GM18867 (cell line): ENCODE data around the gene GNAS.

Experiments used
- ATAC-seq: cut with Tn5 transposase; IDR thresholded peaks from one replicate; pipeline ENCODE4 v1.9.1; 2021; ENCODE audit warnings: mild to moderate bottlenecking, moderate library complexity; ENCODE audit not compliant: unreplicated experiment

GNAS gene

GRCh38 chr20:58851969-58852458 is 502 bp upstream of the GNAS start:
- no peak for ATAC-seq

DNA sequence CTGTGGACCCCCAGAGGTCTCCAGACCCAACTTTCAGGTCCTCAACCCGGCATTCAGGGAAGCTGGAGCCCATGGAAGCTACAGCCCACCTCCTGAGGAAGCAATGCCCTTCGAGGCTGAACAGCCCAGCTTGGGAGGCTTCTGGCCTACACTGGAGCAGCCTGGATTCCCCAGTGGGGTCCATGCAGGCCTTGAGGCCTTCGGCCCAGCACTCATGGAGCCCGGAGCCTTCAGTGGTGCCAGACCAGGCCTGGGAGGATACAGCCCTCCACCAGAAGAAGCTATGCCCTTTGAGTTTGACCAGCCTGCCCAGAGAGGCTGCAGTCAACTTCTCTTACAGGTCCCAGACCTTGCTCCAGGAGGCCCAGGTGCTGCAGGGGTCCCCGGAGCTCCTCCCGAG is 950 bp downstream of the GNAS start:
- no peak for ATAC-seq

- ATAC-seq: no peak
Observed at GRCh38 chr20:58853976-58854637, 1.6 kb downstream of the GNAS start.

DNA sequence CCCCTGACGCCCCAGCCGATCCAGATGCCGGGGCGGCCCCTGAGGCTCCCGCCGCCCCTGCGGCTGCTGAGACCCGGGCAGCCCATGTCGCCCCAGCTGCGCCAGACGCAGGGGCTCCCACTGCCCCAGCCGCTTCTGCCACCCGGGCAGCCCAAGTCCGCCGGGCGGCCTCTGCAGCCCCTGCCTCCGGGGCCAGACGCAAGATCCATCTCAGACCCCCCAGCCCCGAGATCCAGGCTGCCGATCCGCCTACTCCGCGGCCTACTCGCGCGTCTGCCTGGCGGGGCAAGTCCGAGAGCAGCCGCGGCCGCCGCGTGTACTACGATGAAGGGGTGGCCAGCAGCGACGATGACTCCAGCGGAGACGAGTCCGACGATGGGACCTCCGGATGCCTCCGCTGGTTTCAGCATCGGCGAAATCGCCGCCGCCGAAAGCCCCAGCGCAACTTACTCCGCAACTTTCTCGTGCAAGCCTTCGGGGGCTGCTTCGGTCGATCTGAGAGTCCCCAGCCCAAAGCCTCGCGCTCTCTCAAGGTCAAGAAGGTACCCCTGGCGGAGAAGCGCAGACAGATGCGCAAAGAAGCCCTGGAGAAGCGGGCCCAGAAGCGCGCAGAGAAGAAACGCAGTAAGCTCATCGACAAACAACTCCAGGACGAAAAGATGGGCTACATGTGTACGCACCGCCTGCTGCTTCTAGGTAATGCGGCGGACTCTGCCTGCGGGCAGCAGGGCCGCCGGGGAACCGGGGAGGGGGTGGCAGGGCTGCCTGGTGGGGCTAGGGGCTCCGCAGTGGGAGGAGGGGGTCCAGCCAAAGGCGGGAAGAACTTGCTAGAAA is 2.3 kb downstream of the GNAS start:
- no peak for ATAC-seq

GRCh38 chr20:58855506-58856389 is 3.2 kb downstream of the GNAS start:
- ATAC-seq: no peak

- no peak for ATAC-seq
Observed at GRCh38 chr20:58863044-58863790, 10.7 kb downstream of the GNAS start.

DNA sequence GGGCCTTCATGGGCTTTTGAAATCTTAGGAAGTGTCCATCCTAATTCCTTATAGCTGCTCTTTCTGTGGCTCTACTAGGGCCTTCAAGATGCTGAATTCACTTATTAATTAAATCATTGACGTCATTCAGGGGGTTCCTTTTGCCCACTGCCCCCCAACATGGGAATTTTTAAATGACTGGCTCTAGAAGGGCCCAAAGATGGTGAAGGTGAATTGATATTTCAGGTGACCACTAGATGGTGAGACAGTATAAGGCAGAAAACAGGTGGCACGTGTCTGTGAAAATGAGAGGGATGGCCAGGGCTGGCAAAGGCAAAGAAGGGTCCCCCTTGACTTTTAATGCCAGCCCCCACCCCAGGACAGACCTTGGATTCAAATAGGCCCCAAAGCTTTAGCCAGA is 11.8 kb downstream of the GNAS start:
- no peak for ATAC-seq

DNA sequence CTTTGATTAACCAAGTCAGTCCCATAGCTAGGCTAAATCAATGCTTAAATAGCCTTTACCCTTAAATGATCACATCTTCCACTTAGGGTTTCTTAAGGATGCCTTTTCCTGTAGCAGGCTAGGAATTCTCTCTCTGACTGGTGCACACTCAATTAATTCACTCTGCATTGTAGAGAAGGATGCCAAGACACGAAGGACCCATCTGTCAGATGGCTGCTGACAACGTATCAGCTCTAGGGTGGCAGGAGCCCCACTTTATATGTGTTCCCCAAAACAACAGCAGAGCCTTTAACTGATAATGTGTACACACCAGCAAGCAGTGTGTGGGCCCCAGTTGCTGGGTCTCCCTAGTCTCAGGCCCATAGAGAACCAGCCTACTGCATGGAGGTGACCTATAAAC is 13.3 kb downstream of the GNAS start:
- ATAC-seq: no peak

DNA sequence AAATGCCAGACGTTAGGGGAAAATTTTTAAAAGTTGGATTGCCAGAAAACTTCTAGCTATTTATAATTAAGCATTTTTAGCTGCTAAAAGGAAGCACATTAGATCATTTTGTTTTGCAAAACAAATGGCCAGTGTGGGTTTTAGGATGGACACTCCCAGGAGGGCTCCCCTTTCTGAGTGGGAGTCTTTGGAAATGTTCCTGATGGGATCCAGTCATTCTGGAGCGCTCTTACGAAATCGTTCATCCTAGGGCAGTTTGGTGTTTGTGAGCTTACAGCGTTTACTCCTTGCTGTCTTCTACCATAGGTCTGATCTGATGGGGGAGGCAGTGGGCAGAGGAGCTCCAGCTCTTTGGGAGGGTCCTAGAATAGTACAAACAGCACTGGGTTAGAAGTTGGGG is 14.7 kb downstream of the GNAS start:
- ATAC-seq: no peak

DNA sequence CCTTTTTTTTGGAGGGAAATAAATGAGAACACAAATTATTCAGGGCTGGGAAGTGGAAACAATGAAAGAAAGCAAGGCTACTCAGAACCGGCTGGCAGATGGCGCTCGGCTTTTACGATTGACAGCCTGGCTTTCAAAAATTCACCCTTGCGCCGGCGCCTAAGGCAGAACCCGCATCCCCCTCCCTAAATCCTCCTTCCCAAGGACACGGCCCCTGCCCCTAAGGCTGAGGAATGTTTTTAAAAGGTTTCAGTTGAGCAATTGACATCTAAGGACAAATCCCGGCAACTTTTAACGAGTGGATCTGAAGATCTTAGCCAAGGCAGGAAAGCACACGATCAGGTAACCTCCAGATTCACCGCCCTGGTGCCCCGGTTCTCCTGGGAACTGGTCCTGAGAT is 16.3 kb downstream of the GNAS start:
- no peak for ATAC-seq

DNA sequence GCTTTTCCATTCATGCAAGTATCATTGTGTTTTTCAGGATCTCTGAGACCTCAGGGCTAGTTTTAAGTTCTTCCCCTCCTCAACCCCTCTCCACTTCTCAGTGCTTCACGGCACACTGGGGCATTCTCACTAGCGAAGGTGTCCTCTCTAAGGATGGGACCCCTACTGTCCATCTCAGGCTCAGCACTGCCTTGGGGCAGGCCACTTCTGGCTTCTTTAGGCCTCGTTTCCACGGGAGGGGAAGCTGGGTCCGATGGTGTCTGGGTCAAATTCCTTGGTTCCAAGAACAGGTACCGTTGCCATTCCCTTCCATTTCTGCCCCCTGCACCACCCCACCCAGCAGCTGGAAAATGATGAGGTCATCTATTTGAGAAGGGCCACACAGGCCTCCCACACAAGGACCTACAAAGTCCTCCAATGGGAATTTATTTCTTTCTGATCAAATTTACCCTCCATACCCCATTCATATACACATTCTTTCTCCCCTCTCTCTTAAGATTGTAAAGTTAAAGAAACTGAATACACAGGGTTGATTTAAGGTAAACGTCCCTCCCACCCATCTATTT is 17.2 kb downstream of the GNAS start:
- ATAC-seq: no peak

DNA sequence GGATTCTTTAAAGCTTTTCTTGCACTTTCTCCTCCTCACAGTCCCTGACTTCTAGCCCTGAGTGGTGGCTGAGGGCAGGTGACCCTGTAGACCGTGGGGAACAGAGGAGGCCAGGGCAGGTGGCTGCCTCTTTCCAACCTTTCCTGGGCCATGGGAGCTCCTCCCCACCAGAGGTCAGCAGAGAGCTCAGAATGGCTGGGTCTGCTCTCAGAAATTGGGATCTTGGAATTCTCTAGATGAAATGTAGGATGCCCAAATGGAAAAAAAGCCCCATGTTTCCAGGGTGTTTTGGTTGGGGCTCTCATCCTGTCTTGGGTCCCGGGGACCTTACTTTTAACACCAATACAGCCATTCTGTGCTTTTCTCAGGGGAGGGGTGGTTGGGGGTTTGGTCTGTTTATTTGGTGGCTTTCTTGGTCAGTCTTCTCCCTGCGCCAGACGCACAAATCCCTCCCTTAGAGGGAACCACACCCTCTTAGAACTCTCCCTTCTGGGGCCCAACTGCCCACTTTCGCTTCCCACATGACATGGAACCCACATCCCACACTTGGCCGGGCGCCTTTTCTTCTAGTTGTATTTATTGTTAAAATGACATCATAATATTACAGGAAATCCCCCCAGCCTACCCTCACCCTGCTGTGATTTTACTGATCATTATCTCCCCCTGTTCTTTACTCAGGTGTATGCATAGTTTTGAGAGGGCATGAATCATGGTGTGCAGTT is 17.9 kb downstream of the GNAS start:
- ATAC-seq: no peak

- ATAC-seq: no peak
Observed at GRCh38 chr20:58871533-58872102, 19.1 kb downstream of the GNAS start.

- no peak for ATAC-seq
Observed at GRCh38 chr20:58874469-58874868, 22.0 kb downstream of the GNAS start.

DNA sequence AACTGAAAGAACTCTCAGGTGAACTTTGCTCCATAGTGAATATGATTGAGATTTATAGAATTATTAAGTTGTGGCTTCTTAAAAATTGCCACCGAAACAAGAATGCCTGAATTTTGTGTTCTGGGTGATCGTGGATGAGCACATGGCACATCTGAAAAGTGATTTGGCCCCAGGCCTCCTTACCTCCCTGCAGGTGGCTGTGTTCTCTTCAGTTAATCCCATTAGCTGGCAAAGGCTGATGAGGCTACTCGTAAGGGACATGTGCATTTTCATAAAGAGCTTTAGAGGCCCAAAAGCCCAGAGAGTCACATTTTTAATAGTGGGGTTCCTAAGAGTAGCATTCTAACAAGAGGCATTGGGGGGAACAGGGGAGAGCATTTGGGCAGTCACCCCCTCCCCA is 22.6 kb downstream of the GNAS start:
- ATAC-seq: no peak

DNA sequence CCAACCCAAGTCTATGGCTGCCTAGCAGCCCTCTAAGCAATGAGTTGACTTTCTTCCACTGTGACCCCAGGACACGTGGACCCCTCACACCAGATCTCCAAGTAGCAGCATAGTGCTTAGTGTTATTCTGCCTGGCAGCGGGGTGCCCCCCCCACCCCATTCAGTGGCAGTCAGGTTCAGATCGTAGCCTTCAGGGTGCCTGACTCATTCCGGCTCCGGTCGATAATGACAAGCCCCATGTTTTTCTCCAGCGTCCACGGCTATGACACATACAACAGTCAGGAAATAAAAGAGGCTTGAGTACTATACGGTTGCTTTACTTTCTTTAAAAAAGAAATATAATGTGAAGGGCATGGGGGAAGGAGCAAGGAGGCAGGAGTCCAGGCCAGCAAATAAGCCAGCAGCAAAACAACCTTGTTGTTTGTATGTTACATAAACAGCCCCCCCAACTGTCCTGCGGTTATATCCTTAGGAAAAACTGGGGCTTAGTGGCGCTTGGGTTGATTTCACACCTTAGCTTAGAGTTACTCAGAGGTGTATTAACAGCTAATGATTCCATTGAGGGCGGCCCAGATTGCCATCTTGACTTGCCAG is 23.1 kb downstream of the GNAS start:
- ATAC-seq: no peak

GRCh38 chr20:58876437-58876836 is 23.9 kb downstream of the GNAS start:
- ATAC-seq: no peak

GRCh38 chr20:58877050-58877975 is 24.8 kb downstream of the GNAS start:
- ATAC-seq: no peak
